Measurements from ENCODE around the gene SORBS2.

- TF ChIP-seq CTCF (IDR thresholded peaks at IDR 0.05) (no peak), POLR2A (IDR thresholded peaks at IDR 0.05) (no peak)
These were observed 94.6 kb downstream of the SORBS2 start for GRCh38 chr4:185717377-185717741.

Data from uterus (tissue), 2 donors.